Loucy (cell line): Measurements from ENCODE around the gene SP3.

Experiments
- EZH2phosphoT487 ChIP-seq: fragments of 200-600 bp; IDR thresholded peaks from 2 replicates; pipeline ENCODE4 v1.6.1; 2018; ENCODE audit warnings: antibody characterized with exemption, mild to moderate bottlenecking, moderate library complexity, borderline replicate concordance
- TF ChIP-seq, protein P1 (sequence below): fragments of 200-600 bp; sonication (generic); conservative IDR thresholded peaks from 2 replicates; pipeline ENCODE4 v1.5.1; 2014; ENCODE audit warnings: mild to moderate bottlenecking, antibody characterized with exemption, low read length

DNA sequence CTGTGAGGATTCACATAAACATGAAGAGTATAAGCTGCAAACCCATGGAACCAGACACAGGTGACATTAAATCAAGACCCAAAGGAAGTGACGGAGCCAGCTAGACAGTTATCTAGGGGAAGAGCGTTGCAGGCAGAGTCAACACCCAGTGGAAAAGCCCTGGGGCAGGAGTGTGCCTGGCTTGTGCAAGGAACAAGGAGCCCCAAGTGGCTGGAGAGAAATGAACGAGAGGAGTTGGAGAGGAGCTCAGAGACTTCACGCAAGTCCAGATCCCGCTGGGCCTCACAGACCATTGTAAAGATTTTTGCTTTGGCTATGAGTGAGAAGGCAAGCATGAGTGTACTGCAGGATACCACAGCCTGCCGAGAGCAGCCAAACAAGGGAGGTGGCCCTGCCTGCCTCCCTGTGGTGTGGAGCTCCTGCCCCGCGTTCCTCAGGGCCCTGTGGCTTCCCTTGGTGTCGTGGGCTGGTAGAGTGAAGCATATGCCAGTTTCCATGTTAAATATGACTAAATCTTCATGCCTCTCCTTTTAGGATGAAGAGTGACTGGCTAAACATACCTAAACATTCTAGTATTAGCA is 88.2 kb downstream of the SP3 start:
- TF ChIP-seq, protein P1, sequence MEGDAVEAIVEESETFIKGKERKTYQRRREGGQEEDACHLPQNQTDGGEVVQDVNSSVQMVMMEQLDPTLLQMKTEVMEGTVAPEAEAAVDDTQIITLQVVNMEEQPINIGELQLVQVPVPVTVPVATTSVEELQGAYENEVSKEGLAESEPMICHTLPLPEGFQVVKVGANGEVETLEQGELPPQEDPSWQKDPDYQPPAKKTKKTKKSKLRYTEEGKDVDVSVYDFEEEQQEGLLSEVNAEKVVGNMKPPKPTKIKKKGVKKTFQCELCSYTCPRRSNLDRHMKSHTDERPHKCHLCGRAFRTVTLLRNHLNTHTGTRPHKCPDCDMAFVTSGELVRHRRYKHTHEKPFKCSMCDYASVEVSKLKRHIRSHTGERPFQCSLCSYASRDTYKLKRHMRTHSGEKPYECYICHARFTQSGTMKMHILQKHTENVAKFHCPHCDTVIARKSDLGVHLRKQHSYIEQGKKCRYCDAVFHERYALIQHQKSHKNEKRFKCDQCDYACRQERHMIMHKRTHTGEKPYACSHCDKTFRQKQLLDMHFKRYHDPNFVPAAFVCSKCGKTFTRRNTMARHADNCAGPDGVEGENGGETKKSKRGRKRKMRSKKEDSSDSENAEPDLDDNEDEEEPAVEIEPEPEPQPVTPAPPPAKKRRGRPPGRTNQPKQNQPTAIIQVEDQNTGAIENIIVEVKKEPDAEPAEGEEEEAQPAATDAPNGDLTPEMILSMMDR: no peak
- no peak for TF ChIP-seq EZH2phosphoT487
